ENCODE measurements around the gene SLC4A5.

DNA sequence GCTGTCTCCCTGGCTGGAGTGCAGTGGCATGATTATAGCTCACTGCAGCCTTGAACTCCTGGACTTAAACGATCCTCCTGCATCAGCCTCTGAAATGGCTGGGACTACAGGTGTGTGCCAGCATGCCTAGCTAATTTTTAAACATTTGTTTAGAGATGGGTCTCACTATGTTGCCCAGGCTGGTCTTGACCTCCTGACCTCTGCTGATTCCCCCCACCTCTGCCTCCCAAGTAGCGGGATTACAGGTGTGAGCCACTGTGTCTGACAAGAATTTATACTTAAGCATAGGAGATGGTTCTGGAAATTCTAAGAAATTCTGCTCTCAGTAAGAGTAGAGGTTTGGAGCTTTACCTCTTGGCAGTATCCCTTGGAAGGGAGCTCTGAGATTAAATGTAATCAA lies 126.6 kb downstream of the SLC4A5 start:
- TF ChIP-seq, protein P1, sequence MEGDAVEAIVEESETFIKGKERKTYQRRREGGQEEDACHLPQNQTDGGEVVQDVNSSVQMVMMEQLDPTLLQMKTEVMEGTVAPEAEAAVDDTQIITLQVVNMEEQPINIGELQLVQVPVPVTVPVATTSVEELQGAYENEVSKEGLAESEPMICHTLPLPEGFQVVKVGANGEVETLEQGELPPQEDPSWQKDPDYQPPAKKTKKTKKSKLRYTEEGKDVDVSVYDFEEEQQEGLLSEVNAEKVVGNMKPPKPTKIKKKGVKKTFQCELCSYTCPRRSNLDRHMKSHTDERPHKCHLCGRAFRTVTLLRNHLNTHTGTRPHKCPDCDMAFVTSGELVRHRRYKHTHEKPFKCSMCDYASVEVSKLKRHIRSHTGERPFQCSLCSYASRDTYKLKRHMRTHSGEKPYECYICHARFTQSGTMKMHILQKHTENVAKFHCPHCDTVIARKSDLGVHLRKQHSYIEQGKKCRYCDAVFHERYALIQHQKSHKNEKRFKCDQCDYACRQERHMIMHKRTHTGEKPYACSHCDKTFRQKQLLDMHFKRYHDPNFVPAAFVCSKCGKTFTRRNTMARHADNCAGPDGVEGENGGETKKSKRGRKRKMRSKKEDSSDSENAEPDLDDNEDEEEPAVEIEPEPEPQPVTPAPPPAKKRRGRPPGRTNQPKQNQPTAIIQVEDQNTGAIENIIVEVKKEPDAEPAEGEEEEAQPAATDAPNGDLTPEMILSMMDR (conservative IDR thresholded peaks at IDR 0.05): no peak
- TF ChIP-seq ZFX (IDR thresholded peaks at IDR 0.05): no peak
